K562 (cell line): ENCODE measurements around the gene LYRM1. TPM values are rescaled to one million over a fixed set of nuclear protein-coding genes. Genes with fewer than 3 reads are reported as not detected.
A peak's percentile ranks its signal among the peaks of the same experiment; 100 is the strongest.

Source experiments
- ATF4 ChIP-seq: fragments of 450-650 bp; formaldehyde crosslinking; IDR thresholded peaks from 2 replicates; pipeline ENCODE4 v1.4.0; 2022; ENCODE audit warnings: mild to moderate bottlenecking, moderate library complexity
- CHD7 ChIP-seq: fragments of 200-600 bp; sonication (generic); IDR thresholded peaks from one replicate; pipeline ENCODE4 v1.6.1; 2012; ENCODE audit warnings: mild to moderate bottlenecking, low read depth, low read length, inconsistent platforms
- CREB5 ChIP-seq: fragments of 250-450 bp; sonication (Bioruptor Pico); IDR thresholded peaks from 2 replicates; pipeline ENCODE4 v1.5.0; 2020; ENCODE audit warnings: mild to moderate bottlenecking
- PRDM10 ChIP-seq: fragments of 450-650 bp; IDR thresholded peaks from 2 replicates; pipeline ENCODE4 v1.6.1; 2018; ENCODE audit not compliant: partially characterized antibody
- SETDB1 ChIP-seq: IDR thresholded peaks from one replicate; pipeline ENCODE4 v1.6.1; 2012; ENCODE audit warnings: low read length, control low read depth, inconsistent platforms
- ZNF277 ChIP-seq: fragments of 250-450 bp; sonication (Bioruptor Pico); IDR thresholded peaks from 2 replicates; pipeline ENCODE4 v1.8.0; 2022; ENCODE audit warnings: inconsistent platforms, mild to moderate bottlenecking, moderate library complexity, borderline replicate concordance
- ZSCAN29 ChIP-seq: fragments of 450-650 bp; IDR thresholded peaks from 2 replicates; pipeline ENCODE4 v1.6.1; 2017
- polyA plus RNA-seq, 8 experiments: library from polyadenylated mRNA; depleted of rRNA in 4 of 8; stranded (reverse) in 5 of 8; unstranded in 3 of 8; fragments of >200 nt; fragmentation: Nextera tagmentation in 2 of 8; fragmentation: Illumina TruSeq in 1 of 8; extraction: Ambion mirVana in 2 of 8; extraction: Trizol in 1 of 8; gene quantifications; 2 replicates each; pipeline versions ENCODE4 v1.2.1 to v1.2.3, GENCODE V29; 2011 to 2014; ENCODE audit warnings: inconsistent platforms in 1 of 8, missing spikeins in 1 of 8
- total RNA-seq, 7 experiments: library from RNA; depleted of rRNA in 6 of 7; stranded (reverse); fragments of >200 nt in 6 of 7; fragmentation: Illumina TruSeq in 2 of 7; extraction: Trizol in 2 of 7; gene quantifications; 2 replicates each; pipeline versions ENCODE4 v1.2.1 to v1.2.3, GENCODE V29; 2011 to 2021; ENCODE audit warnings: low replicate concordance in 1 of 7

The LYRM1 gene
- total and polyA plus RNA-seq, 9 of the 15 experiments (the other 6 are each of a cell fraction or from before 2014, with no cell fraction given), result 17.5 to 44.1 (median 32.7) TPM

- no peak for TF ChIP-seq CHD7
- no peak for TF ChIP-seq SETDB1
- no peak for TF ChIP-seq ZNF277 (CRISPR knock-in tag)
- TF ChIP-seq PRDM10, result no peak
- no peak for TF ChIP-seq CREB5 (CRISPR knock-in tag)
- TF ChIP-seq ZSCAN29, result no peak
- 0 out of 2 replicates have a peak, but pooled peaks have one; percentile 19 for TF ChIP-seq ATF4
Observed at GRCh38 chr16:20886320-20886719, 14.3 kb upstream of the LYRM1 start (continued).
